ENCODE data around the gene SPTBN2.
"Not testable (repeated sequence)": the region's sequence is repeated elsewhere in the genome, so short reads cannot be mapped to it uniquely, and the experiment has no call there.

Gene SPTBN2

DNA sequence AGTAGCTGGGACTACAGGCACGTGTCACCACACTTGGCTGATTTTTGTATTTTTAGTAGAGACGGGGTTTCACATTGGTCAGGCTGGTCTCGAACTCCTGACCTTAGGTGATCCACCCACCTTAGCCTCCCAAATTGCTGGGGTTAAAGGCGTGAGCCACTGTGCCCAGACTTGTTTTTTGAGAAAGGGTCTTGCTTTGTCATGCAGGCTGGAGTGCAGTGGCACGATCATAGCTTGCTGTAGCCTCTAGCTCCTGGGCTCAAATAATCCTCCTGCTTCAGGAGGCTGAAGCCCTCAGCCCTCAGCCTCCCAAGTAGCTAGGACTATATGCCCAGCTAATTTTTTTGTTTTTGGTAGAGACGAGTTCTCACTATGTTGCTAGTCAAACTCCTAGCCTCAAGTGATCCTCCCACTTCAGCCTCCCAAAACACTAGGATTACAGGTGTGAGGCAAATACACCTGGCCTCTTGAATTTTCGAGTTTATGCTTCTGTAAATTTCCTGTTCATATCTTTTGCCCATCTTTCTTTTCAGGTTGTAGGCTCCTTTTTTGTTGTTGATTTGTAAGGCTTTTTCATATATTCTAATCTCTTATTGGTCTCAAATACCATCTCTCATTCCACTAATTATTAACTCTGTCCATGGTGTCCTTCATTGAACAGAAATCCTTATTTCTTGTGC is 47.9 kb downstream of the SPTBN2 start:
- DNase-seq = no peak

DNA sequence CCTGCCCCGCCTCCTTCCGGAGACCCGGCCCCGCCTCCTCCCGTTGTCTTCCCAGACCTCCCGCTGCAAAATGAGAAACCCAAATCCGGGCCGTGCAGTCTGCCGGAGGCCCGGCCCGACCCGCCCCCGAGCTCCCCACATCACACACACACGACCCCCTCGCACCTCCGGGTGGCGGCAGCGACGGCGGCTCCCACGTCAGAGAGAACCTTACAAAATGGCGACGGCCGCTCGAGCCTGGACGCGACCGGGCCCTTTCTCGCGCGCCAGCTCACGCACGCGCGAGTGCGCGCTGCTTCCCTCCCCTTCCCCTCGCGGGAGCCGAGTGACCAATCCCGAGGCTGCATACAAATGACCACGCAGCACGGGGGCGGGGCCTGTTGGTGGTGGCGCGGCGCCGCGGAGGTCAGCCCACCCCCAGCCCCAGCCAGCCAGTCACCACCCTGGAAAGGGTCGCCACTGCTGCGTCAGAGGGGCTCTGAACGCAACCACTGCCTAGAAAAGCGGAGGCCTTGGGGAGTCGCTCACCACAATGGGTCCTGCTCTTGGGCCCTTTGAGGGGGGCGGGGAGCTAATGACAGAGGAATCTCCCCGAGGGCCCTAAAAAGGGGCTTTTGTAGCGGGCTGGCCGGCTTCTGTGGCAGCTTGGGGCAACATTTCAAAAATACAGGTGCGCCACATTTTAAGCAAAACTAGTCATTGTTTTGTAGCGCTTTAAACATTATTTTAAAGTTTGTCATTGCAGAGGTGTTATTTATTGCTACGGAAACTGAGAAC is 51.2 kb downstream of the SPTBN2 start, which contains the start of gene RBM4B:
TSS of gene RBM4B (minus strand) at position 289 of the 777 bp plus-strand sequence. CDS start 808 bp downstream, outside the sequence.
- peak; percentile 90 for DNase-seq

DNA sequence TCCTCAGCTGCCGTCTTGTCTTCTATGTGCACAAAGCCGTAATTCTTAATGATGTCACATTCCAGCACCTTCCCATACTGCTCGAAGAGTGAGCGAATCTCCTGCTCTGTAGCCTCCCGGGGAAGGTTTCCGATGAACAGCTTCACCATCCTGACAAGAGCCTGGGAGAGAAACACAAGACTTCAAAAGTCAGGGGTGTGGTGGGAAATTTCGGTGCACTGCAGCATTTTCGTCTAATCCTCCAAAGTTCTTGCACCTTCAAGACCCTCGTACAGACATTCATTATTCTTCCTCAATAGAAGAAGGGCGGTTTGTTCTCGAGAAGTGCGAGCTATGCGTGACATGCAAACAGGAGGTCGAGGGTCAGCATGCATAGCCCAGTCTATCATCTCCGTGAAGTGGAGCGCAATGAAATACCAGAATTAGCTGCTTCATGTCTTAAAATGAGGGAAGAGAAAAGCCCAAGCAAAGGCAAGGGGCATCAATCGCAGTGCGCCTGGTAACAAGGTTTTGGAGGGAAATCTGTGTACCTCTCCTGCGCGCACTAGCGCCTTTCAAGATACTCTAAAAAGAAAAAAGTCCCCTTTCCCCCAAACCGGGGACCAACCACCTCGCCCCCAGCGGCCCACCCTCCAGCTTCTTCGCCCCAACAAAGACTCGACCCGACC is 52.0 kb downstream of the SPTBN2 start:
- no peak for DNase-seq

- no peak for DNase-seq
Measured at GRCh38 chr11:66676282-66676919, 52.6 kb downstream of the SPTBN2 start.

DNA sequence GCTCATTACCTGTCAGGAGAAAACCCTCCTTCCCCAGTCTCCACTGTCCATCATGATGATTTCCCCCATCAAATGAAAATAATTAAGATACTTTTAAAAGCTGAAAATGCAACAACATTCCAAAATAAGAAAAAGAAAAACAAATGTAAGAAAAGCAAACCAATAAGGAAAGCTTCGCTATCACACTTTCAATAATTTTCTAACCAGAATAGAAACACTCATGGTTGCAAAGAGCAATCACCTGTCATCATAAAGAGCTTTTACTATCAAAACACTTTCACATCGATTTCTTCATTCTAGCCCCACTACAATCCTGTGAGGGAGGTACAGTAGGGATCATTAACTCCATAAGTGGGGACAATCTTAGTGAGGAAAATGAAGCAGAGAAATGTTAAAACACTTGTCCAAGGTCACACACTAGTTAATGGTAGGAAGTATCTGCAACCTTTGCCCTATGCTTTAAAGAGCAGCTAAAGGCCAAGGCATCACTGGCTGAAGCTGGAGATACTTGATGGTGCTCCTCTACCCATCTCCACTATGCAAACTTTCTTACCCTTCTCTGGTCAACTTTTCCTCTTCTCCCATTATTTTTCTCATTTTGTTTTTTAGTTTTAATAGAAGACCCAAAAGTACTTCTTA is 53.9 kb downstream of the SPTBN2 start:
- no peak for DNase-seq

GRCh38 chr11:66670816-66671215 is 58.2 kb downstream of the SPTBN2 start:
- DNase-seq = no peak

DNA sequence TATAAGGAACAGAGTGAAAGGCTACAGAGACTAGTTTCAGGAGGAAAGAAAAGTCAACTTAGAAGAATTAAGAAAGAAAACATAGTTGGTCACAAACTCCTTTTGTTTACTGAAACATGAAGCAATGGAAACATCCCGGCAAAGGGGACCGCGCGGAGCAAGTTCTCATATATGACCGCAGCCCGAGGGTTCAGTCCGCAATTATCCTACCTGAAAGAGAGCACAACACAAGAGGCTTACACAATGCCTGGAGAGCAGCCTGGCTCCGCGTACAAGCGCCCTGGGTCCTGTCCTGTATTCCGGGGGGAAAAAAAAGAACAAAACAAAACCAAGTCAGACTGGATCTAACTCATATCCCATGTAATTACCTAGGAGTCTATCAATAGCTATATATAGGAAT is 63.6 kb downstream of the SPTBN2 start:
- no peak for DNase-seq

DNA sequence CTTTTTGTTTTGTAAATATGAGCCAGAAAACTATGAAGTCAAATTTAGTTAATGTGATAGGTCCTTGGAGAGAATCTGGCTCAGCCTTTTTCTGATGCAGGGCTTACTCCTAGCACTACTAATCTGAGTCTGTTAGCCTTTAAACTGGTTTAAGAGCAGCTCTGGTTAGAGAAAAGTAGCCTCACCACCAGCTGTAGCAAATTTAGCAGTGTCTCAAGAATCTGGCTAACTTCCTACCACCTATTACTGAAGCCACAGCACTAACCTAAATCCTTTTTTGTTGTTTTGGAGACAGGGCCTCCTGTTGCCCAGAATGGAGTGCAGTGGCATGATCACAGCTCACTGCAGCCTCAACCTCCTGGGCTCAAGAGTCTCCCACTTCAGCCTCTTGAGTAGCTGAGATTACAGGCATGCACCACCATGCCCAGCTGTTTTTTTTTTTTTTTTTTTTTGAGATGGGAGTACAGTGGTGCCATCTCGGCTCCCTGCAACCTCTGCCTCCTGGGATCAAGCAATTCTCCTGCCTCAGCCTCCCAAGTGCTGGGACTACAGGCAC is 65.2 kb downstream of the SPTBN2 start:
- DNase-seq = no peak

GRCh38 chr11:66659763-66660162 is 69.3 kb downstream of the SPTBN2 start:
- no peak for DNase-seq

DNA sequence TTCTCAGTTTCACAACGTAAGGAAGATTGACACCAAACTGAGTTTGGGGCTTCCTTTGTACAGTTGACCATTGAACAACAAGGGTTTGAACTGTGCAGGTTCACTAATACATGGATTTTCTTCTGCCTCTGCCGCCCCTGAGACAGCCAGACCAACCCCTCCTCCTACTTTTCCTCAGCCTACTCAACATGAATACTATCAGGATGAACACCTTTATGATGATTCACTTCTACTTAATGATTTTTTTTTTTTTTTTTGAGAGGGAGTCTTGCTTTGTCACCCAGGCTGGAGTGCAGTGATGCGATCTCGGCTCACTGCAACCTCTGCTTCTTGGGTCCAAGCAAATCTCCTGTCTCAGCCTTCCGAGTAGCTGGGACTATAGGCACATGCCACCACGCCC is 75.9 kb downstream of the SPTBN2 start:
- DNase-seq = no peak

GRCh38 chr11:66652651-66653050 is 76.4 kb downstream of the SPTBN2 start:
- DNase-seq = no peak

GRCh38 chr11:66651016-66651415 is 78.0 kb downstream of the SPTBN2 start:
- DNase-seq = no peak

- DNase-seq = no peak
Measured at GRCh38 chr11:66649903-66650302, 79.1 kb downstream of the SPTBN2 start.

DNA sequence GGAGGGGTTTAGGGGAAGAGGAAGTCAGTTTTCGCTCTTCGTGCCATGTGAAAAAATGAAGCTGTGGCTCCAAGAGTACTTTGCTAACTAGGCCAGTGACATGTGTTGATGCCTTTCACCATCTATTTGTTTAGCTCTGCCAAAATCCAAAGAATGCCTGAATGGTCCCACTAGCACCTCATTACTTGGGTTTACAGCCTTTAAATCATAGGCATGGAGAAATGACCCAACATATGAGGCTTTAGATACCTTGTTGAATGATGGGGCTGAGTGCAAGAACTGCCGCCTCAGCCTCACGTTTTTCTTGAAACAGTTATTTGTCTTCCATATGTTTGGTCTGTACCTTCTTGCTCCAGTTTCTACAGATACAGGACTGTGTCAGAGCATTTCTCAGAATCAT is 82.2 kb downstream of the SPTBN2 start:
- no peak for DNase-seq

DNA sequence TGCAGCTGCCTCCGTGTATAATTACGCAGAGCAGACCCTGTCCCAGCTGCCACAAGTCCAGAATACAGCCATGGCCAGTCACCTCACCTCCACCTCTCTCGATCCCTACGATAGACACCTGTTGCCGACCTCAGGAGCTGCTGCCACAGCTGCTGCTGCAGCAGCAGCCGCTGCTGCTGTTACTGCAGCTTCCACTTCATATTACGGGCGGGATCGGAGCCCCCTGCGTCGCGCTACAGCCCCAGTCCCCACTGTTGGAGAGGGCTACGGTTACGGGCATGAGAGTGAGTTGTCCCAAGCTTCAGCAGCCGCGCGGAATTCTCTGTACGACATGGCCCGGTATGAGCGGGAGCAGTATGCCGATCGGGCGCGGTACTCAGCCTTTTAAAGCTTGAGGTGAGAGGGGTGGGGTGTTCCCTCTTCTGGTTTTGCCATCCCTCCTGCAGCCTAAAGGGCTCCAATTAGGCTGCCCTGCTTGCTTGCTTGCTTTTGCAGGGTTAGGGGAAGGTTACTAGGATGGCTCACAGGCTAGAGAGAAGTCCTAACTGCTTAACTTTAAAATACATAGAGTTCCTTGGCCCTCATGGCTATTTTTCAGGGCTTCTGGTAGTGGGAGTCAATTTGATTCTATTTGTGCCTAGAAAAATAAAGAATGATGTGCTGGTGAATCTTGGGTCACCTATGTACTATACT is 85.1 kb downstream of the SPTBN2 start:
- no peak for DNase-seq

DNA sequence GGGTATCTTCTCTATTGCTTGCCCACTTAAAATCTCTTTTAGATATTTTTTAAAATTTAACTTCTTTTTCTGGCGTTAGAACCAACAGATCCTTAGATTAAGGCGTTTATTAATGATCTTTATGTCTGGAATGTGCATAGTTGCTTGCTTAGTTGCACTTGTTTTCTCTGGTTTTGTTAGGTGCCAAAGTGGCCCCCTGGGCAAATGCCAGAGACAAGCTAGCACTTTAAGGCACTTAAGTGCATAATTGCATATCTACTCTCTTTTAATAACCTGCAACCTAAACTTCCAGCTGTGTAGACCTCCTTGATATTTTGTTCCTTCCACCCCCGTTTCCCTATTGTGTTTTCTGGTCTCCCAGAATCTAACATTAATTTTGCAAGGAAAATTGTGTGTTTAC is 87.2 kb downstream of the SPTBN2 start:
- DNase-seq = no peak

DNA sequence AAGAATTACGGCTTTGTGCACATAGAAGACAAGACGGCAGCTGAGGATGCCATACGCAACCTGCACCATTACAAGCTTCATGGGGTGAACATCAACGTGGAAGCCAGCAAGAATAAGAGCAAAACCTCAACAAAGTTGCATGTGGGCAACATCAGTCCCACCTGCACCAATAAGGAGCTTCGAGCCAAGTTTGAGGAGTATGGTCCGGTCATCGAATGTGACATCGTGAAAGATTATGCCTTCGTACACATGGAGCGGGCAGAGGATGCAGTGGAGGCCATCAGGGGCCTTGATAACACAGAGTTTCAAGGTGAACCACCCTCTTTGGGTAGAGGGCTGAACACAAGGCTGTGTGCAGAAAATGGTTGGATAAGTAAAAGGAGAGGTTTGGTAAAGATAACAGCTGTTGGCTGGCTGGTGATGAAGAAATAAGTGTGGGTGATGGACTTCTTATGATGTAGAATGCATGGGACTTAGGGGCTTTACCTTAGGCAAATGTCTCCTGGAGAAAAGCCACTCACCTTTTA is 89.1 kb downstream of the SPTBN2 start:
- DNase-seq = not testable (repeated sequence)

DNA sequence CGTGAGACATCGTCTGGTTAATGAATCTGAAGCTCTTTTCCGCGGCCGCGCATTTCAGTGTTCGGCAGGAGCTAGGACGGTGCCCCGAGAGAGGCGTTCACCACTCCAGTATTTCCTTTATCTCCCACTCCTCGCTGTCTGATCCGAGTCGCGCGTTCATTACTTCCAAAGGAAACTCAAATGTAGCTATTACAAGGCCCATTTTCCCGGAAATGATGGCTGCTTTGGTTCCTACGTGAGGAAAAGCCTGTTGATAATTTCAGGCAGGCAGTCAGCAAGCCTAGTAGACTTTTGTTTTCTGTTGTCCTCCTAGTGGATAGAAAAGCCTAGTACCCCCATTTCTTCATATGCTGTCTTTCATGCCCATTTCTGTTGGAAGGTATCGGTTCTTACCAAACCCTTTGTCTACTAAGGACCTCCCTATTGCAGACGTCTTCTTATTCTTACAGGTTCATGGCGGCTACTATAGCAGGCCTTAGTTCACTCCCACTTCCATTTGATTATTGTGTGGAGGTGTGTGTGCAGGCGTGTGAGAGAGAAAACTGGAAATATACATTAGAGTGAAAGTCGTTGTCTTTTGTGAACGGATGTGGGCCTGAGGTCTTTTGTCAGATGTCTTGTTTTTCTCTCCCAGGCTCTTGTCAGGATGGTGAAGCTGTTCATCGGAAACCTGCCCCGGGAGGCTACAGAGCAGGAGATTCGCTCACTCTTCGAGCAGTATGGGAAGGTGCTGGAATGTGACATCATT is 89.8 kb downstream of the SPTBN2 start:
- DNase-seq = no peak

GRCh38 chr11:66638177-66639065 is 90.6 kb downstream of the SPTBN2 start, which contains the start of gene RBM4:
Gene RBM4, plus strand, starts transcription at chr11:66638703. Its CDS starts 1,009 bp downstream, at chr11:66639712.
- DNase-seq = peak; percentile 93

All from activated CD4-positive, alpha-beta T cell treated with anti-CD3 and anti-CD28 coated beads for 1 hour (primary cell).